LNCaP clone FGC (cell line): Measurements from ENCODE around the gene RASL10A.

ENCODE experiments used
- DNase-seq: peaks from one replicate; pipeline ENCODE4 v3.0.0-alpha.2; 2011; ENCODE audit warnings: low read depth
- H3K4me3 ChIP-seq: 2 replicates; pipeline ENCODE4 v1.5.1; 2011; ENCODE audit warnings: mild to moderate bottlenecking, low read depth, low read length, control low read depth
- CTCF ChIP-seq: IDR thresholded peaks from 2 replicates; pipeline ENCODE4 v1.5.1; 2012; ENCODE audit warnings: mild to moderate bottlenecking; ENCODE audit not compliant: control insufficient read depth, insufficient read depth; ENCODE audit errors: extremely low read depth

RASL10A gene

DNA sequence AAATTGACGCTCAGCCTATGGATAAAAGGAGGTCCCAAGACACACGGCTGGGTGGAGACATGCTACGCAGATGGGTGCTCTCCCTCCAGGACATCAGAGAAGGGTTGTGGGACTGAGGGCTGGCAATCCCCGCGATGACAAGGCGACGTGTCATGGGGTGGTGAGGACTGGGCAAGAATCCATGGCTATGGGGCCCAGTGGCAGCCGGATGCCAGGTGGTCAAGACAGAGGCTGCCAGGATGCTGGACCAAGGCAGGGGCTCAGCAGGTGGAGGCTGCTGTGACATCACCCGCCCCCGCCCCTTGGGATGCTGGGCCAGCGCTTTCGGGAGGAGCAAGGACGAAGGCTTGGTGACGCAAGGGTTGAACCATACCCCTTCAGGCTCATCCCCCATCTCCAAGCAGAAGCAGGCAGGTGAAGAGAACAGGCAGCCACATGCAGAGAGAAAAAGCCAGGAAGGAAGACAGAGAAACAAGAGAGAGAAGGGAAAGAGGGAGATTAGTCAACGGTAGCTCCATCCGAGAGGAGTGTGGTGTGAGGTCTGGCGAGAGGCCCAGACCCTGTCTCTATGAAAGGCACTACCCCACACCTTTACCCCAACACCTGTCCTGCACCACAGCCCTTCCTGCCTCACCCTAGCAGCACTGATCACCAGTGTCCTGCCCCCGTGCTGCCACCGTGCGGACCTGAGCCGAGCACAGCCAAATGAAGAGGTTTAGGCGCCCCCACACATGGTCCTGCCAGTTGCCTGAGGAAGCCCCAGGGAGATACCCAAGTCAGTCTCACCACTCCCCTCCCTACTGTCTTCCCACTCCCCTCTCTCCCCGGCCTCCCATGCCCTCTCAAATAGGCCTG lies 24.1 kb upstream of the RASL10A start:
- DNase-seq: no peak
- H3K4me3 ChIP-seq: no peak overlapping the region
- TF ChIP-seq CTCF: no peak

GRCh38 chr22:29338398-29338797 lies 22.9 kb upstream of the RASL10A start:
- no peak overlapping the region for H3K4me3 ChIP-seq
- no peak for TF ChIP-seq CTCF
- DNase-seq: no peak

DNA sequence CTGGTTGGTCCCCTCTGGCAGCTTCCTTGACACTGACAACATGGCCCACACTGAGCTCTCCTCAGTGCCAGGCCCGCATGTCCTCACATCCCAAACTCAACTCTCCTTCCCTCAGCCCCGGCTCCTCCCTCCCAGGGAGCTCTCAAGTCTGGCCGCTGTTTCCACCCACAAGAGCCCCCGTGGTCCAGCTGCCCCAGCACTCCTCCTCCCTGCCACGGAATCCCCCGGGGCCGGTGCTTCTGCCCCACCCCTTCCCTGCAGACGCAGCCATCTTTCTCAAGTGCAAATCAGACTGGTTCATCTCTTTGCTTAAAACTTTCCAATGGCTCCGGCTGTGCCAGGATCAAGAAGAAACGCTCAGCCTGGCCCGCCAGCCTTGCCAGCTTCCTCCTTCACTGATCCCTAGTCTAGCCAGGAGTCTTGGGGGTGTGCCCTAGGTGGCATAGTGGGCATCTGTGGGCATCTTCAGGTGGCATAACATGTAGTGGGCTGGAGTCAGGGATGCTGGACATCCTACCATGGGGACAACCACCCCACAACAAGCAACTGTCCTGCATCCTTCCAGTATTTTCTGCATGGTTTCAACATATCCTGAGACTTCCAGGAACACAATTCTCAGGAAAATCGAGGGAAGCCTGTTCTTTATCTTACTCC lies 22.3 kb upstream of the RASL10A start:
- no peak for DNase-seq
- TF ChIP-seq CTCF: no peak
- H3K4me3 ChIP-seq: no peak overlapping the region

GRCh38 chr22:29336751-29337490 lies 21.4 kb upstream of the RASL10A start:
- no peak for TF ChIP-seq CTCF
- peak; percentile 96 for DNase-seq
- no peak overlapping the region; the same call in 1 of the 2 replicates for H3K4me3 ChIP-seq

- no peak for TF ChIP-seq CTCF
- no peak for DNase-seq
- no peak overlapping the region for H3K4me3 ChIP-seq
Measured at GRCh38 chr22:29335656-29336055, 20.2 kb upstream of the RASL10A start.

- peak; percentile 83 for DNase-seq
- no peak overlapping the region for H3K4me3 ChIP-seq
- TF ChIP-seq CTCF: no peak
Measured at GRCh38 chr22:29334696-29335344, 19.3 kb upstream of the RASL10A start.
